Dermis blood vessel endothelial cell (primary cell): ENCODE results near the gene TCL1B. TPM values are rescaled to one million over a fixed set of nuclear protein-coding genes. Genes with fewer than 3 reads are reported as not detected.
A peak's percentile ranks its signal among the peaks of the same experiment; 100 is the strongest.
"Not testable (repeated sequence)": the region's sequence is repeated elsewhere in the genome, so short reads cannot be mapped to it uniquely, and the experiment has no call there.

Experiments
- DNase-seq: peaks from one replicate; pipeline ENCODE4 v3.0.0; 2010
- total RNA-seq: library from RNA; depleted of rRNA; stranded (reverse); fragments of >200 nt; gene quantifications from 2 replicates; pipeline ENCODE4 v1.2.3, GENCODE V29; 2014

Gene TCL1B
- total RNA-seq, 1 donor from 2014 or later, result not detected

DNA sequence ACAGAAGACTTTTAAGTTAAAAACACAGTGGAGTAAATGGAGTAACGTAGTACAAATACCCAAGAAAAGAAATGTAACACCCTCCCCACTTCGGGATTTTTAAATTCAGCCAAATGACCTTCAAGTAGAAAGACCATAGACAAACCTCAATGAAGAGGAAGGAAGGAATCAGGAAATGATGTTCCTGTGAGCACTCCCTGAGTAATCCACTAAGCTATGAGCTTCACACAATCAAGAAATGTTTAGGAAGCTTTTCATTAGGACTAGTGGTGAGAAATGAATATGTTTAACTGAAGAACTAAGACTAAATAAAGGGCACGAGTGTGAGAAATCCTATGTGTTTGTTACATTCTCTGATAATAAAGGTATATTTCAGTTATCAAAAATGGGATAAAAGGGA is 17.6 kb downstream of the TCL1B start:
- peak; percentile 11 for DNase-seq

- no peak for DNase-seq
Measured at GRCh38 chr14:95705518-95705917, 19.3 kb downstream of the TCL1B start.

- no peak for DNase-seq
Measured at GRCh38 chr14:95707327-95707726, 21.1 kb downstream of the TCL1B start.

- no peak for DNase-seq
Measured at GRCh38 chr14:95710106-95710505, 23.9 kb downstream of the TCL1B start.

- no peak for DNase-seq
Measured at GRCh38 chr14:95711476-95712176, 25.4 kb downstream of the TCL1B start.

GRCh38 chr14:95712398-95712797 is 26.2 kb downstream of the TCL1B start:
- DNase-seq, result no peak

- DNase-seq, result no peak
Measured at GRCh38 chr14:95713596-95714371, 27.6 kb downstream of the TCL1B start, which contains the start of gene TCL1A. Gene TCL1A (minus strand): TSS chr14:95714125. CDS start chr14:95714066, 59 bp downstream.

- peak; percentile 2 for DNase-seq
Measured at GRCh38 chr14:95722525-95723190, 36.4 kb downstream of the TCL1B start.

DNA sequence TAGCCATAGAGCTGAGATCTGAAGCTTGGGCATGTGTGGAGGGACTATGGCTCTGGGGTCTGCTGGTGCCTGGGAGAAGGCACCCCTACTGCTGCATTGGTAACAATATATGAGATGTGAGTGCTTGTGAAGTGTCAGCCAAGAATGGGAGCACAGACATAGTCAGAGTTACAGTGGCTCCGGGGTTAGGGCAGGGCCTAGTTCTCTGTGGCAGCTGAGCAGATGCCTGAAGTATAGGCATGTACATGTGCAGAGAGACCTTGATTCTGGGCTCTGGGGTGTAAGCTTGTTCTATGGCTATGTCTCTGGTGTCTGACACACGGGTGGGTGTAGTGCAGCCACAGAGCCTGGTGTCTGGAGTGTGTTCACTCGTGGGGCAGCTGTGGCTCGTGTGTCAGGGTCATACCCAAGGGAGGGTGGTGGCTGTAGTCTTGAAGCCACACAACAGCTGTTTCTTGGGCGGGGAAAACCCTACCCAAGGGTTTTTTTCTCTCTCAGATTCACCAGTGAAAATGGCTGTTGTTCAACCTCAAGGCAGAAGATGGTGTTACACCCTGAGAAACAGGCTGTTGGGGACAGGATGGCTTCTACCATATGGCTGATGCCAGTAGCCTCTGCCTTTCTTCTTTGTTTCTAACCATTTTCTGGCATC is 39.6 kb downstream of the TCL1B start:
- no peak for DNase-seq

DNA sequence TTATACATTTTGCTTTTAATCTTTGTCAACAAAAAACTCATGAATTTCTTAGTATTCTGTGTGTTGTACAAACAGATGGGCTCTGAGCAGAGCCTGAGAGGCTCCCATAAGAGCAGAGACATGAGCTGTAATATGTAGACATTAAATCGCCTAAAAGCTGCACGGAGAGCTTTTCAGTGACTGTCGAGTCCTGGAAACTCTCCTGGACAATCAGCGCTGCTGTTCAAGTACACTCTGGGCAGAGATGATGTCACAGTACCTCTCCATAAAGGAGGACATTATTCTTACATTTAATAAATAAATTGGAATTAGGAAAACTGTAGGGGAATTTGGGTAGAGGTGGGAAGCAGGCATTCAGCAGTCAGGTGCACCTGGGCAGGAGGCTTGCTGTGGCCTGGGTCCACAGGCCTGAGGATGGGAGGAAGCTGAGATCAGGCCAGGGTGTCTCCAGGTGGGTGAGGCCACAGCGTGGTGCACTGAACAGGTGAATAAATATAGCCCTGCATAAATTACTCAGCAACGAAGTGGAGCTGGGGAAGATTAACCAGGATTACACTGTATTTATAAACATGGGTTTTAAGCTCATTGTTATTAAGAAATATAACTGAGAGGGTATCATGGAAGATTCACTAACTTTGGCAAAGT is 41.0 kb downstream of the TCL1B start:
- DNase-seq, result no peak

GRCh38 chr14:95729402-95730028 is 43.3 kb downstream of the TCL1B start:
- DNase-seq, result not testable (repeated sequence)

DNA sequence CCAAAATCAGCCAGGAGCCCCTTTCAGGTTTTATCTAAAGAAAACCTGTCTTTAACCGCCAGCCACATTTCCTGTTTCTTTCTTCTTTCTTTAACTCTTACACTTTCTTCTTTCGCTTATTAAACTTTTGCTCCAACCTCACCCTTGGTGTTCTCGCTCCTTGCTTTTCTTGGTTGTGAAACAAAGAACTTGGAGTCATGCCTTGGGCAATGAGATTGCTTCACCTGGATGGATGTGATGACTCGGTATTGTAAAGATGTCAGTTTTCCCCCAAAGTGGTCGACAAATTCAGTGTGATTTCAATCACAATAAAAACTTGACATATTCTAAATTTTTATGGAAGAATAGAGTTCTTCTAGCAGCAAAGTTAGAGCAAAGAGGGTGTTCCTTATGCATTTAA is 43.9 kb downstream of the TCL1B start:
- no peak for DNase-seq

DNA sequence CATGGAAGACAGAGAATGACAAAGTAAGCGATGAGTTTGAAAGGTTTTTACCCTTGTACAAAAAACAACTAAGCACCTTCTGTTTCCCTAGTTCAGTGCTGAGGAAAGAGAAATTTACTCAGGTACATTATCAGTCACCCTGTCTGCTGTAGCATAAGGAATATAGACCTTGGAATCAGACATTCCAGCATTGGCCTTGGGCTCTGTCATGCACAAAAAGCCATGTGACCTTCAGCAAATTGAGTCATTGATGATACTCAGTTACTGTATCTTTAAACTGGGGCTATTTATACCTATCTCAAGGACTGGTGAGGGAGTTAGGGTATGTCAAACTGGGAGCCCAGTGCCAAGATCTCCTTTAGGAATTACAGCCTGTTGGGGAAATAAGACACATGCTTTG is 47.0 kb downstream of the TCL1B start:
- no peak for DNase-seq

DNA sequence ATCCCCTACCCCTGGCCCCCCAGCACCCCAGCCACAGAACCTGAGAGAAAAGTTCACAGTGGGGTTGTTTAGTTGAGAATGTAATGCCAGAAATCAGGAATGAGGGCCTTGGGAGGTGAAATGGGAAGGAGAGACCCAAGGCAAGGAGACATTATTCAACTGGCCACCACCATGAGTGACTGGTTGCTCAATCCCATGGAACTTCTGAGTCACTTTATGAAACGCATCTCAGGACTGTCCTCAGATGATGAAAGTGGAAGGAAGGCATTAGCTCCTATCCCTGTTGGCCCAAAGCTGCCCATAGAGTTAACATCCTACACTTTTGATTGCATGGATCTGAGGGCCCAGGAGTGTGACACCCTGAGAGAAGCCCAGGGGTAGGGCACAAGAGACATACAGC is 53.1 kb downstream of the TCL1B start:
- DNase-seq, result no peak

DNA sequence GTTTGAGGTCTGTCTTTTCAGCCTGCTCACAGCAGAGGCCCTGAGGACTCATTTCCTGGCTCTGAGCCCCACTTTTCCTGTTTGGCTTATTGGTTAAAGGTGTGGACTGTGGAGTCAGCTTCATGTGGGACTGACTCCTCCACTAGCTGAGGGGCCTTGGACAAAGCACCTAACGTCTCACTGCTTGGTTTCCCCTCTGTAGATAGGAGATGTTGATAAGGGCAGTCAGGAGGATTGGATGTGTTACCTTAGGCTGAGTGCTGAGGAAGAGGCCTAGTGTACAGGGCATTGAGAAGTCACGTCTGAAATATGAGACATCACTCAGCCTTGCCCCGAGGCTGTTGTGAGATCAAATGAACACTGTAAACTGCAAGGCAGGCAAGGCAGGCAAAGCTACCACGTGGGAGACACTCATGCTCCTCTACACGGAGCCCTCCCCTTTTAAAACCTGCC is 54.8 kb downstream of the TCL1B start:
- DNase-seq, result no peak

GRCh38 chr14:95741781-95742180 is 55.6 kb downstream of the TCL1B start:
- DNase-seq, result no peak

Other genes starting within 250 kb of the TCL1B start
- 15.5 and 33.6 TPM in 2 replicates for gene SYNE3, start 169.8 kb upstream of the TCL1B start, total RNA-seq
- 50.2 and 56.9 TPM in 2 replicates for gene GLRX5, start 151.4 kb upstream of the TCL1B start, total RNA-seq
- not detected in 2 replicates for gene TCL1A, start 27.7 kb downstream of the TCL1B start, total RNA-seq
- gene TUNAR, start 190.4 kb downstream of the TCL1B start, total RNA-seq, result not detected in 2 replicates